Effector CD8-positive, alpha-beta T cell (primary cell): ENCODE data around the gene MAP3K14.
A peak's percentile ranks its signal among the peaks of the same experiment; 100 is the strongest.
"Not testable (repeated sequence)": the region's sequence is repeated elsewhere in the genome, so short reads cannot be mapped to it uniquely, and the experiment has no call there.

Experiments
- DNase-seq: peaks from one replicate; lab custom pipeline; 2025; lab: John Stamatoyannopoulos, UW
- total RNA-seq, 4 experiments: gene quantifications; one replicate each; lab custom pipeline; 2026; lab: John Stamatoyannopoulos, UW

Gene MAP3K14
- total RNA-seq: 62.3 to 105 (median 68.7) reads per million in 4 experiments

DNA sequence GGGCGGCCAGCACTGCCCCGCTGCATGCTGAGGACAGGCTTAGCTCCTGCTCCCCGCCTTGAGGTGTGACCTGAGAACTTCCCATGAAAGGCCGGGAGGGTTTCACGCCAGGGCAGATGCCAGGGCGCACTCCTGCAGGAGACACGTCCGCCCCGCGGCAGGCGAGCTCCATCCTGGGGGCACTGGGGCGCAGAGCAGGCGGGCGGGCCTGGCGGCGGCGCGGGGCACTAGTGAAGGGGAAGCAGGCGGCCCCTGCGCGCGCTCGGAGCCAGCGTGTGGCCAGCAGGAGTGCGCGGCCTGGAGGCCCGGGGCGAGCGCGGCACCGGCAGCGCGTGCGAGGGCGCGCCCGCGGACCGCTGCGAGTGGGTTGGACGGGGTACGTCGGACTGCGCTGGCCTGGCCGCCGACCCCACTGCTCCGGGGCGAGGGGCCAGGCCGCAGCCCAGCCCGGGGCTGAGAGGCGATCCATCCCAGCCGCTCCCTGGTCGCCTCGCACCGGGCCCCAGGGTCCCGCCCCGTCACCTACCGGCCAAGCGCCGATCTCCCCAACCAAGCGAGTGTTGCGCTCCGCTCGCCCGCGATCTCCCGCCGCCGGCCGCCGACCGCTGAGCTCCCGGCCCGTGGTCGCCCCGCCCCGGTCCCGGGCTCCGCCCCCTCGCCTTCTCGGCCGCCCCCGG, at the start of gene MAP3K14:
MAP3K14 (minus strand) TSS at position 587 of the 677 bp plus-strand sequence. CDS start 26,275 bp downstream, outside the sequence.
- DNase-seq: peak; percentile 50

DNA sequence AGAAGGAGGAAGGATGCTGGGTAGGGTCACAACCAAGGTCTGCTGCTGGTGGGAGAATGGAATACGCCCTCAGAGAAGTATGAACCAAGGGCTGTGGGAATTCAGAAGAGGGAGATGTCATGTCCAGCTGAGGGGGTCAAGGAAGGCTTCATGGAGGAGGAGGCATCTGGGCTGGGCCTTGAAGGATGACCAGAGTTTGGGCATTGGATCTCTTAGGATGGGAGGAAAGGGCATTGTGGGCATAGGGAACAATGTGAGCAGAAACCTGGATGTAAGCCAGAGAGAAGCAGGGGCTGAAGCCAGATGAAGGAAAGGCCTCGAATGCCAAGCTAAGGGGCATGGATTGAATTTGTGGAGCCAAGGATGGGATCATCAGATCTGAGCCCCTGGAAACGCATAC, 49.2 kb upstream of the MAP3K14 start:
- DNase-seq: no peak

DNA sequence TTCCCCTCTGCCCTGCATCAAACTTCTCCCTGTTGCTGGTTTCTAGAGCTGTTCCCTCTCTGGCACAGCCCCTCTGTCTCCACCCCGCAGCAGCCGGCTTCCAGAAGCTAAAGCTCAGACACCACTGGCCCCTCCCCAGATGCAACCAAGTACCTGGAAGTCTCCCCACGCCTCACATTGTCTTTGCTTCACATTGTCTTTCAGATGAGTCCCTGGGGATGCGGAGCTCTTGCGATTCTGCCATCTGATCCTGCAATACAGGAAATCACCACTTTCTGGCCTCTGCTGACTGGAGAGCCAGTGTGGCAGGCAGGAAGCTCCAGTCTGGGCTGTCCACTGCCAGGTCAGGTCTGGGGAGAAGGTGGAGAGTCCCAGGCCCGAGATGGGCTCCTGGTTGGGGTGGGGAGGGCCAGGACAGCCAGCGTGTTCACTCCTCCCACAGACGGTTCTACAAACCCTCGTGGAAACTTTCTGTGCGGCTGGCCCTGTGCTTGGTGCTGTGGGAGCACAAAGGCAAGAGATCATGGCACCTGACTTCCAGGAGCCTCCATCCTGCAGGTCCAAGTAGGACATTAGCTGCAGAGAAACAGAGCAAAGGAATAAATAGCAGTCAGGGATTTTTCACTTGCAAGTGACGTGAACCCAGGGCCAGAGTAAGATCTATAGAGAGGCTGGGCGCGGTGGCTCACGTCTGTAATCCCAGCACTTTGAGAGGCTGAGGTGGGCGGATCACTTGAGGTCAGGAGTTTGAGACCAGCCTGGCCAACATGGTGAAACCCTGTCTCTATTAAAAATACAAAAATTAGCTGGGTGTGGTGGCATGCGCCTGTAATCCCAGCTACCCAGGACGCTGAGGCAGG, 47.9 kb upstream of the MAP3K14 start:
- DNase-seq: no peak

DNA sequence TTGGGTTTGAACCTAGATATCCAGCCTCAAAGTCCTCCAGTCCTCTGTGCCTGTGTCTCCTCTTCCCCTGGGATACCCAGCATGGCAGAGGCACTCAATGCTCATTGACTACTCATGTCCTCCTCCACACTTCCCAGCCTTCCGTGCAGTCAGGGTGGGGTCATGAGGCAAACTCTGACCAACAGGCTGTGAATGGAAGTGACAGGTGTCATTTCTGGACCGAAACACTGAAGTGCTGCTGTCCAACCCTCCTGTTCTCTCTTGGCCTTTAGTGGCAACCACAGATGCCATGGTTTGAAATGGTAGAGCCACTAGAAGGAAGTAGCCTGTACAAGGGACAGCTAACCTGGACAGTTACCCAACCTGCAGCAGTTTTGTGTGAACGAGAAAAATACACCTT, 46.7 kb upstream of the MAP3K14 start:
- DNase-seq: no peak

DNA sequence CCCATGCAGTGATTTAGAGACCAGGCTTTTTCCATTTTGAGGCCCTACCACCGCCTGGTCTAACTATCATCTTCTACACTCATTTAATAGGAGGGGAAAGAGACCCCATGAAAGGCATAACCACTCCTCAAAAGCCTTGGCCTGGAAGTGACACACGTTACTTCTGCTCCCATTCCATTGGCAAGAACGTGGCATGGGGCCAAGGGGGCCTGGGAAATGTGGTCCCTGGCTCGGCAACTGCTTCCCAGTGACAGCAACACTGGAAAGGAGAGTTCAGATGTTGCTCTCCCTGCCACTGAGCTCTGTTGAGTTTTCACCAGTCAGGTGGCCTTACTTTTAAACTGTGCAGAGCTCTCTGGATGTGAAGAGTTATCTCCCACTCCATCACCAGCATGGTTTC, 45.2 kb upstream of the MAP3K14 start:
- DNase-seq: no peak

DNA sequence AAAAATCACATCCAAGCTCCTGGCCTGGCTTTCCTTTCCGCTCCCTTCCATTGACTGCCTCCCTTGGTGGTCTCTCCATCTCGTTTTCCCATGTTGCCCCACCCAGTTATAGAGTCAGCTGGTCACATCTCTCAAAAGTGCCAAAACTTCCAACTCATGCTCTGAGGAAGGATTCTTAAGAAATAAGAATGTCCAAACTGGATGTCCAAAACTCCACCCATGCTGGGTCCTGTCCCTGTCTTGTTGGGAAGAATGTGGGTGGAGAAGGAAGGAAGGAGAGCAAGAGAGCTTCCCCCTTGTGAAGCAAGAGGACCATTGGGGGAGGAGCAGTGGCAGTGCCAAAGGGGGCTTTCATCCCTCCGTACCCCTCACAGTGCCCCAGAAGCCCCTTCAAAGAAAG, 44.6 kb upstream of the MAP3K14 start:
- no peak for DNase-seq

DNA sequence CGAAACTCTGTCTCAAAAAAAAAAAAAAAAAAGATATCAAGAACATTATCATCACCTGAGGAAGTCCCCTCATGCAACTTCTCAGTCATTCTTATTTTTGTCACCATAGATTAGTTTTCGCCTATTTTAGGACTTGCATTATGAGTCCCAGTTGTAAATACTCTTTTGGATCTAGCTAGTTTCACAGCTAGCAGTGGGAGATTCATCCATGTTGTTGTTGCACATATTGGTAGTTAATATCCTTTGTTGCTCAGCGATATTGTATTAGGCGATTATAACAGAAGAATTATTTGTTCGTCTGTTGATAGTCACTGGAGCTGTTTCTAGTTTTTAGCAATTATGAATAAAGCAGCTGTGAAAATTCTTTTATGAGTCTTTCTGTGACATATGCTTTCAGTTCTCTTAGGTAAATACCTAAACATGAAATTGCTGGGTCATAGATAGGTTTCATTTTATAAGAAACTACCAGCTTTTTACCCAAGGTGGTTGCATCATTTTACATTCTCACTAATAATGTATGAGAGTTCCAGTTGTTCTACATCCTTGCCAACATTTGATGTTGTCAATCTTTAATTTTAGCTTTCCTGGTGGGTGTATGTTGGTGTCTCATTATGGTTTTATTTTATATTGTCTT, 40.7 kb upstream of the MAP3K14 start:
- no peak for DNase-seq

DNA sequence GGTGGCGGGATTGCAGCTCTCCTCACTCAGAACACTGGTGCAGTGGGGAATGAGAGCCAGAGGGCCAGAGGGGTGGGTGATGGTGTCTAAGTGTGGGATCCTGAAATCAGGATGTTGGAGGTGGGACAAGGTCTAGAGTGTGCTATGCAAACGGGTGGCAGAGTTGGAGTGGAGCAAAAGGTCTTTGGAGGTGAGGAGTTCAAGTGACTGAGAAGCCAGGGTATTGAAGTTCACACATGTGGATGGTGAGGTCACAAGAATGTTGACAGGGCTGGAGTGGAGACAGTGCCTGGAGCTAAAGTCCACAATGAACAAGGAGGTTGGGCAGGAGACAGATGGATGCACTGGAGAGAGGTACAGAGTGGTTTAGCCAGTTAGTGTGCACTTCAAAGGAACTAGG, 38.3 kb upstream of the MAP3K14 start:
- no peak for DNase-seq

DNA sequence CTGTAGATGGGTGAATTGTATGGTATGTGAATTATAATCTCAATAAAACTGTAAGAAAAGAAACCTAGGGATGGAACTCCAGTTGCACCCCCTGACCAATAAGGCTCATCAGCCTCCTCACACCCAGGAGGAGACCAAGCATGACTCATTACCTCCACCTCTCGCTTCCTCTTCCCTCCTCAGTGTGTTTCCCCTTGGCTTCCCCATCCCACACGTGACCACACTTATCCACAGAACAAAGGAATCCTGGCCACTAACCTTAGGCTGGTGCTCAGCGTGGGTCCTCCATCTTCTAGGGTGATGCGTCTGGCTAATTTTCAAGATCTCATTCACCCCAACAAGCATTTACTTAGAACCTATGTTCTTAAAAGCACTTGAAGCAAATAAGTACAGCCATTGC, 36.2 kb upstream of the MAP3K14 start:
- DNase-seq: no peak

DNA sequence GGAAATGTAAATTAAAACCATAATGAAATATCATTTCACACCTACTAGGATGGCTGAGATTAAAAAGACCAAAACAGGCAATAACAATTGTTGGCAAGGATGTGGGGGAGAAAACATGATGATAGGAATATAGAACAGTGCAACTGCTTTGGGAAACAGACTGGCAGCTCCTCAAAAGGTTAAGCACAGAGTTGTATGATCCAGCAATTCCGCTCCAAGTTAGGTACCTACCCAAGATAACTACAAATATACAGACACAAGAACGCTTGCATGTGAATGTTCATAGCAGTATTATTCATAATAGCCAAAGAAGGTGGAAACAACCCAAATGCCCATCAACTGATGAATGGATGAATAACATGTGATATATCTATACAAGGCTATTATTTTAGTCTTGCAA, 35.0 kb upstream of the MAP3K14 start:
- no peak for DNase-seq

DNA sequence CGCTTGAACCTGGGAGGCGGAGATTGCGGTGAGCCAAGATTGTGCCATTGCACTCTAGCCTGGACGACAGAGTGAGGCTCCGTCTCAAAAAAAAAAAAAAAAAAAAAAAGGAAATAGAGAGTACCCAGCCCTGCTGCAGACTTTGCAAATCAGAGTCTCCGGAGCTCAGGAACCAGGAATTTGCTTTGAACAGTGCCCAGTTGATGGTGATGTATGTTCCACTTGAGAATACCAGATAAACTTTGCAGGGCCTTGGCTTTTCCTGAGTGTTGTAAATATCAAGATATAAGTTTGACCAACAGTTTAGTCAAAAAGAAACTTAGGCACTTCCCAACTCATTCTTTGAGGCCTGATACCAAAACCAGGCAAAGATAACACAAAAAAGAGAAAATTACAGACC, 30.6 kb upstream of the MAP3K14 start:
- no peak for DNase-seq

DNA sequence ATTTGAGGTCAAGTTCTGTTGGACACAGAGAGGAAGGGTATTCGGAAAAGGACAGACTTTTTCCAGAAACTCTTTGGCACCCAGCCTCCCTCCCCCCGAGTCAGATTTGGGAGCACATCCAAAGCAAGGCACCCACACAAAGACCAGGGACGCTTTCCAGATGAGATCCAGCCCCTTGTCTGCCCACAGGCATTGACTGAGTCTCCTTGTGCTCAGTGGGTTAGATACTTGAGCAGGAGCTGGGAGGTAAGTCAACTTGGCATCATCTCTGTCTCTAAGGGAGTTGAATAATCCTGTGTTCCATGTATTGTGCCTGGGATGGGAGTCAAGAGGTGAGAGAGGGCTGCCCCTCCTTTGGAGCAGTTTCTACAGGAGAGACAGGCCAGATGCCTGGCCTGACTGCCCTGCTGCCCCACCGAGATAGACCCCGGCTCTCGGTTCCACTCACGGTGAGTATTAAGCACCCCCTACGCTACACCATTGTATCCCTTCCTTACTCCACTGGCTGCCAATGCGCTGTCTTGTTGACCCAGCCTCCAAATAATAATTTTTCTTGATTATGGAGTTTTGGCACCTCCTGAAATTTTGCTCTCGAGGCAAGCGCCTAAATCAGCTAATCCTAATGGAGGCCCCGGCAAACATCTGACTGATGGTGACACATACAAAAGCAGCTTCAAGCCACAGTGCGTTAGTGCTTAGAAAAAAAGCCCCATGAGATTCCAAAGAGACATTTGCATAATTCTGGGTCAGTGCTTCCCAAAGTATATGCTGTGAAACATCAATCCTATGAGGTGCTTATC, 29.6 kb upstream of the MAP3K14 start:
- no peak for DNase-seq

DNA sequence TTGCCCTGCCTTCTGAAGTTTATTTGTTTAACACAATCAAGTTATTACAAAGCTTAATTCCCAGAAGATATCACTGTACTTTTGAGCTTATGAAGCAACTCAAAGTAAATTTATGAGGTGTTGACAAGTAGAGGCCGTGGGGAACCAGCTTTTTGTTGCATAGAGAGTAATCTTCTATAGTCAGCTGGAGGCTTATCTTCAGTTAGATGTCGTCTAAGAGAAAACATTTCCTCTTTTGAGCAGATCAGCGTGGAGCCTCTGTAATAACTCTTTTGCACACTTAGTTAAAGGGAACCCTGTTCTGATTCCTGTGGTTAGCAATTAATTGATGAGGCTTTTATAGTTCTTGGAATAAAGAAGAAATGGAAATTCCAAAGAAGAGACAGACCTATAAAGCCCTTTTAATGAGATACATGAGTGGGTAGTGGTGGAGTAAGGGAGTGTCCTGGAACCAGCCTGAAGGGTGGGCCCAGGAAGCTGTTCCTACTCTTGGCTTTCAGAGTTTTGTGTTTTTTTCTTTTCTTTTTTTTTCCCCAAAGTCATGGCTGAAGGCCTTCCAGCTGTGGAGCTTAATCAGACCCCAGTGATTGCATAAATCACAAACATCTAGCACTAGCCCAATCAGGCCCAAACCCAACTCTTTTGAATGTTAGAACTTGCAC, 28.9 kb upstream of the MAP3K14 start:
- no peak for DNase-seq

DNA sequence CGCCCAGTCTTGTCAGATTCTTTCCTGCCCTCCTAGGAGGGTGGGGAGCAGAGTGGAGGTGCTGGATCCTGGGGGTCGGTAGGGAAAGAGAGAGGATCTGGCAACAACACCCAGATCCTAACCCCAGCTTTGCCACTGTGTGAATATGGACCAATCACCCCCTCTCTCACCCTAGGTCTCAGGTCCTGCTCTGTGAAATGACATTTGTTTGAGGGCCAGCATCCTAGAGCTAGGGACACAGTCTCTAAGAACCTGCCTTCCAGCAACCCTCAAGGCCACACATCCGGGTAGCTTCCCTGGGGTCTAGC, 28.4 kb upstream of the MAP3K14 start:
- DNase-seq: no peak

DNA sequence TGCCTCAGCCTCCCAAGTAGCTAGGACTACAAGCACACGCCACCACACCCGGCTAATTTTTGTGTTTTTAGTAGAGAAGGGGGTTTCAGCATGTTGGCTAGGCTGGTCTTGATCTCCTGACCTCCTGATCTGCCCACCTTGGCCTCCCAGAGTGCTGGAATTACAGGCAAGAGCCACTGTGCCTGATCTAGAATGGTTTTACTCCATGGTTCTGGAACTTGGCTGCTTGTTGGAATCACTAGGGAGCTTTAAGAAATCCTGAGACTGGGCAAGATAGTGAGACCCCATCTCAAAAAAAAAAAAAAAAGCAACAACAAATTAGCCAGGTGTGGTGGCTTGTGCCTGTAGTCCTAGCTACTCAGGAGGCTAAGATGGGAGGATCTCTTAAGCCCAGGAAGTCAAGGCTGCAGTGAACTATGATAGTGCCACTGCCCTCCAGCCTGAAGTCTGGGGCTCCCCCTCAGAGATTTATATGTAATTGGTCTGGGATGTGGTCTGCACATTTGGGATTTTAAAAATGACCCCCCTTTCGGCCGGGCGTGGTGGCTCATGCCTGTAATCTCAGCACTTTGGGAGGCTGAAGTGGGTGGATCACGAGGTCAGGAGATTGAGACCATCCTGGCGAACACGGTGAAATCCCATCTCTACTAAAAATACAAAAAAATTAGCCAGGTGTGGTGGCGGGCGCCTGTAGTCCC, 27.3 kb upstream of the MAP3K14 start:
- not testable (repeated sequence) for DNase-seq

DNA sequence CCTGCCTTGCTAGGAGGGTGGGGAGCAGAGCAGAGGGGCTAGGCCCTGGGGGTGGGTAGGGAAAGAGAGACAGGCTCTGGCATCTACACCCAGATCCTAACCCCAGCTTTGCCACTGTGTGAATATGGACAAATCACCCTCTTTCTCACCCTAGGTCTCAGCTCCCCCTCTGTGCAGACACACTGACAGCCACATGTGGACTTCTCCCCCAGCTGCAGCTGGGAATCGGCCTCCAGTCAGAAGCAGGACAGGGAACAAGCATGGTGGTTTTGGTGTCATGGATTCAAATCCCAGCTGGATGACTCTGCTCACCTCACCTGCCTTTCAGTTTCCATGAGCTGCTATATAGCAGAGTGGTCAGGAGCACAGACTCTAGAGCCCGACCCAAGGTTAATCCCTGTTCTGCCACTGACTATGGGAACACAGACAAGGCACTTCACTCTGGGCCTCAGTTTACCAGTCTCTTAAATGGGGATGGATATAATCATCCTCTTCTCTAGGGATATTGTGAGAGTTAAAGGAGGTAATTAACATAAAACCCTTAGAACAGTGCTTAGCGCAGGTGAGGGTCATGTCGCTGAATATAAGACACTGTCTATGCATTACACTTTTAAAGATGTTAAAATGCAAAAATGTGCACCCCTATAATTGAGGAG, 26.2 kb upstream of the MAP3K14 start:
- no peak for DNase-seq

DNA sequence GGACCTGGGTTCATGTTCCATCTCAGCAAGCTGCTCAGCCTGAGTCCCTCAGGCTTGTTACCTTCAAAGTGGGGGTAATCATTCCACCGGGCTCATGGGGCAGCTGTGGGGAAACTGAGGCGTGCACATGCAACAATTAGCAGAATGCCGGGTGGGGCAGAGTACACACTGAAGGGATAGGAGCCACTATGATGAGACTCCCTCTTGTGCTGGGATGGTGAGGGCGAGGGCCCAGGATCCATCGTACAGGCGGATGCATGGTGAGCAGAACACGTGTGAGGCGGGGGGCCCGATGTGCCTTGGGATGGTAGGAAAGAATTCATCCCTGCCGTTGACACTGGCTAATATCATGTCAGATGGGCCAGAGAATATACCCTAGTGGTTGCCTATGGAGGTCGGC, 25.5 kb upstream of the MAP3K14 start:
- DNase-seq: no peak

DNA sequence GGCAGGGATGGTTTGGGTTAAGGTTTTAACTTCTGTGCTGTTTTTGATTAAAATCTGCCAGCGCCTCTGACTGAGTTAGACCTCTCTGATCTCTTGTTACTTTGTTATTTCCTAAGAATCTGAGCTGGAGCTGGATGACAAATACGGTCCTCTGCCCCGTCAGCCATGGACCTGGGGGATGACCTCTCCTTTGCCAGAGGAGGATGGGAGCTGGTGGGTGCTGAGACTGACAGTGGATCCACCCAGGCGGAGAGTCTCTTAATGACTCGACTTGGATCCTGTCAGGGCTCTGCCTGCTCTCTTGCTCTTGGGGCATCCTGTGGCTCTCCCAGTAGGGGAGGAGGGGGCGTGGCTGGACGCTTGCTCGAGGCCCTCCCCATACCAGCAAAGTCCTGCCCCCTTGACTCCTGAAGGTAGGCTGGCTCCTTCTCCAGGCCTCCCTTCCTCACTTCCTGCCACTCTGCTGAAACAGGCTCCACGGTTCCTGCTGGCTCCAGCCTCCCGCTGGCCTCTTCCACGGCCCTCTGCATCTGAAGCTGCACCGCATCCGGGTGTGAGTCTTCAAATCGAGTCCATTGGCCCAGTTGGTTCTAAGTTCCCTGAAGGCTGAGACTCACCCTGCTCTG, 24.8 kb upstream of the MAP3K14 start:
- no peak for DNase-seq

DNA sequence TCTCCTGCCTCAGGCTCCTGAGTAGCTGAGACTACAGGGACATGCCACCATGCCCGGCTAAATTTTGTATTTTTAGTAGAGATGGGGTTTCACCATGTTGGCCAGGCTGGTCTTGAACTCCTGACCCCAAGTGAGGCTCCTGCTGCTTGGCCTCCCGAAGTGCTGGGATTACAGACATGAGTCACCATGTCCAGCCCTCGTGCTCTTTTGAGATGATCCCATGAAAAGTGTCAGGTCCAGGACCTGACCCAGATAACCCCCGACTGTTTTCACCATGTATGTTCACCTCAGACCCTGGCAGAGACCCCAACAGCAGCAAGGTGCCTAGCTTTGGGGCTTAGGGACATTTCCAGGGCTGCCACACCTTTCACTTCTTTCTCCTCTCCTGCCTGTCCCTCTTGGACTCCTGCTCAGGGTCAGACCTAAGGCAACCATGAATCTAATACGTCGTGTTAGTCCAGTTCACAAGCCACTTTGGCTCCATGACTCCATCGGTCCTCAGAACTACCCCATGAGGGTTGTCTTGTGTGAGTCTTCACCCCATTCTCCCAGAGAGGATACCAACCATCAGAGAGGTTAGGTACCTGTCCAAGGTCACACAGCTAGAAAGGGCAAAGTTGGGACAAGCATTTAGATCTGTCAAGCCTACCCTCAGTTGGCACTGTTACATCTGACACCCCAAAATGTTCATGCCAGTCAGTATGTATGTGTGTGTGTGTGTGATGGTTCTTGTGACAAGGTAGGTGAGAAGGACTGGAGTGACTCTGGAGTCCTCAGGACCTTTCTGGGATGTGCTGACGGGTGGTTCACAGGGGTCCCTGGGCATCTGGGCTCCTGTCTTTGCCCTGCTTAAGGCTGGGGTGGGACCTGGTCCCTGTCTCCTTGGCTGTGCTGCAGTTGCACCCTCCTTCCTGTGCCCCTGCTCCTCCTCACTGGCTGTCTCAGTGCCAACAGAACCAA, 23.1 kb upstream of the MAP3K14 start:
- DNase-seq: no peak
